DOHH2 (cell line): ENCODE data around the gene KIF6.
"Not testable (repeated sequence)": the region's sequence is repeated elsewhere in the genome, so short reads cannot be mapped to it uniquely, and the experiment has no call there.

Experiments
- CTCF ChIP-seq: fragments of 200-600 bp; sonication (generic); IDR thresholded peaks from one replicate; pipeline ENCODE4 v1.5.1; 2014; ENCODE audit warnings: antibody characterized with exemption, mild to moderate bottlenecking, low read depth, low read length; ENCODE audit not compliant: poor library complexity, severe bottlenecking
- EZH2phosphoT487 ChIP-seq: fragments of 200-600 bp; sonication (generic); IDR thresholded peaks from 2 replicates; pipeline ENCODE4 v1.6.1; 2017; ENCODE audit warnings: borderline replicate concordance, mild to moderate bottlenecking, antibody characterized with exemption, low read length, moderate library complexity, mixed read lengths

- TF ChIP-seq CTCF, EZH2phosphoT487: not testable (repeated sequence)
These were observed 1.9 kb downstream of the KIF6 start for GRCh38 chr6:39723350-39723749.
